HG03521 (cell line): Measurements from ENCODE around the gene CNBP.
"Not testable (repeated sequence)": the region's sequence is repeated elsewhere in the genome, so short reads cannot be mapped to it uniquely, and the experiment has no call there.

Experiments used
- ATAC-seq: cut with Tn5 transposase; IDR thresholded peaks from one replicate; pipeline ENCODE4 v1.9.1; 2021; ENCODE audit warnings: mild to moderate bottlenecking, moderate library complexity; ENCODE audit not compliant: unreplicated experiment

CNBP gene

DNA sequence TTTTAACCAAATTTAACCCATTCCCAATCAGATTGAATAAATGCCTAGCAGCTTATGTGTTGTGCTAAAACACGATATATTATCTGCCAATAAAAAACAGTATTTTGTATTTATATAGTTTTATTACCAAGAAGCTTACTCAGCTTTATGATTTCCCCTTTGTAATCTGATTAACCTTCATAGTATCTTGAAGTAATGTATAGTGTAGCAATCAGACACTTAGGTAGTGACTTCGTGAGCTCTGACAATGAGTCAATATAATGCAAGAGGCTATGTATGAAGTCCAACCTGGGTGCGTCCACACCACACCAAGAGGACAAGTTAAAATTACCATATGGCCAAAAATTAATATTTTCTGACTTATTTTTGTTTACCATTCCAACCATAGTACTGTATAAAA, 2.1 kb upstream of the CNBP start:
- ATAC-seq, result no peak

DNA sequence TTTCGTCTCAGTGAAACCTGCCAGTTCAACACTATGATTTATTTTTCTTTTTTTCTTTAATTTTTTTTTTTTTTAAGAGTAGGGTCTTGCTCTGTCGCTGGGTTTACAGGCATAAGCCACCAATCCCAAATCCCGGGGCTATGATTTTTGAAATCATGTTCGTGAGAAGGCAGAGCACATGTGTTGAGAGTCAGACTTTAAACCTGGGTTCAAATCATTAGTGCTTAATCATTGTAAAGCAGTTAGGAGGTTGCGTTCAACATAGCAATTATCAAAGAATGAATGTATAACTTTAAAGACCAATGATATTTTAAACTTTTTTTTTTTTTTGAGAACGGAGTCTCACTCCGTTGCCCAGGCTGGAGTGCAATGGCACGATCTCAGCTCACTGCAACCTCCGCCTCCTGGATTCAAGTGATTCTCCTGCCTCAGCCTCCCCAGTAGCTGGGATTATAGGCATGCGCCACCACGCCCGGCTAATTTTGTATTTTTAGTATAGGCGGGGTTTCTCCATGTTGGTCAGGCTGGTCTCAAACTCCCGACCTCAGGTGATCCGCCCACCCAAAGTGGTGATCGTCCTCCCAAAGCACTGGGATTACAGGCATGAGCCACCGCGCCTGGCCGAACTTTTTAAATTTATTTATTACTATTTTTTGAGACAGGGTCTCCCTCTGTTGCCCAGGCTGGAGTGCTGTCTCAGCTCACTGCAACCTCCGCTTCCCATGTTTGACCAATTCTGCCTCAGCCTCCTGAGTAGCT, 1.3 kb upstream of the CNBP start:
- ATAC-seq, result not testable (repeated sequence)

DNA sequence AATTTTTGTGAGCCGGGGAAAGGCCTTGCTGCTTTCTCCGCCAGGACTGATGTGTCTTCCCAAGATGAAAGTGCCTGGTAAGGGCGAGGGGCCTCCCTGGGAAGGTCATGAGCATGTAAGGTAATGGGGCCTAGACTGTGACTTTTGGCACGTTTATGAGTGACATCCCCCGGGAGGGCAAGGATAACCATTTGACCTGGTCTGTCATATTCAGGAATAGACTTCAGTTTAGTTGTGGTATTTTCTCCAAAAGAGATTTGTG, 631 bp upstream of the CNBP start:
- no peak for ATAC-seq

DNA sequence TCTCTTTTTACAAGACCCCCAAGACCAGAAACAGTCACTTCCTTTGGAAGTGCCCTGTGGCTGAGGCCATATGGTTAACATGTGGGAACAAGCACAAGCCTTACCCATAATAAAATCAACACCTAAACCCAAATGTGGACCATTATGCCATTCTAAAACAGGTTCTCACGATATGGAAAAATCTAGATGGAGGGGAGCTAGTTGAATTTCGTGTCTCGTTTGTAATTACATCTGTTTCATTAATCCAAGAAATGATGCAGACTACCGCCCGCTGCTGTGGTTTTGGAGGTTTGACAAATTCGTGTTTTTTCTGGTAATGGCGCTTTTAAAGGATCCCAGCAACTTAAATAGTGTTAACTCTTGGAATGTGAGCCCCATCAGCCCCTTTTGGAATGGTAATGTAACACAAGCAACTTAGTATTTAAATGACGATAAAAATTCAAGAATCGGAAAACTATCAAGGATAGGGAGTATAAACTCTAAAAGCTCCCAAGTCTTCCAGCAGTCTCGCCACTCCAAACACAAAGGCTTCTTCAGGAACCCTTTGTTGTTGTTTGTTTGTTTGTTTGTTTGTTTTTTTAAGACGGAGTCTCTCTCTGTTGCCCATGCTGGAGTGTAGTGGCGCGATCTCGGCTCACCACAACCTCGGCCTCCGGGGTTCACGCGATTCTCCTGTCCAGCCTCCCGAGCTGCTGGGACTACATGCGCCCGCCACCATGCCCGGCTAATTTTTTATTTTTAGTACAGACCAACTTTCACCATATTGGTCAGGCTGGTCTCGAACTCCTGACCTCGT, 1.1 kb downstream of the CNBP start:
- no peak for ATAC-seq

DNA sequence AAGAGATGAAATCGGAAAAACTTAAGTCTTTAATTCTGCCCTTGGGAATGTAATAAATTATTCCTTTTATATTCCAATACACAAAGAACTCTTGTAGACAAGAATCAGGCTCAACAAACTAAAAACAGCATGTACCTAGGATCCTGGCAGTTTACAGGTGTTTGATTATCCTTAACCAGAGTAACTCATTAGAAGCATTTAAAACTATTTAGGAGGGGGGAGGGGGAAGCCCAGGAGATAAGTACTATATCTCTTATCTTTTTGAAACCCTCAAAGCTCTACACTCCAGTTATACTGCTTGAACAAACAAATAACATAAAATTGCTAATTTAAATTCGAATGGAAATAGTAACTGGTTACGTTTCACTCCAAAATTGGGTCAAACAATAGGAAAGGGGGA, 1.9 kb downstream of the CNBP start:
- no peak for ATAC-seq

- no peak for ATAC-seq
Measured at GRCh38 chr3:129180461-129180860, 3.2 kb downstream of the CNBP start.

DNA sequence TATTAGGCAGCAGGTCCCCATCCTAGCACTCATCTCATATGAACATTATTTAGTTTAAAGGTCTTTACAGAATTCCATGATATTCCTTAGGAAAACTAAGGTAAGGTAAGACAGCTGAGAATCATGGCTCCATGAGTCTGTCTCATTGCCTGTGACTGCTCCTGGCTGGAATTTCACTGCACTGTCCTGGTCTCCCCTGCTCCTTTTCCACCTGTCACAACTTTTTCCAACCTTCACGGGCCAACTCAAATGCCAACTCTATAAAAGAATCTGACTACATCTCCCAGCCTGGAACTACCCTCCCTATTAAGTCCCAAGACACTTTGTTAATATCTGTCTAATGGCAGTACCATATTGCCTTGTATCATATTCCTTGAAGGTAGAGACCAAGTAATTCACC, 7.6 kb downstream of the CNBP start:
- no peak for ATAC-seq

- no peak for ATAC-seq
Measured at GRCh38 chr3:129173725-129174124, 10.0 kb downstream of the CNBP start.

- no peak for ATAC-seq
Measured at GRCh38 chr3:129173206-129173605, 10.5 kb downstream of the CNBP start.

- no peak for ATAC-seq
Measured at GRCh38 chr3:129166579-129167332, 16.9 kb downstream of the CNBP start.

DNA sequence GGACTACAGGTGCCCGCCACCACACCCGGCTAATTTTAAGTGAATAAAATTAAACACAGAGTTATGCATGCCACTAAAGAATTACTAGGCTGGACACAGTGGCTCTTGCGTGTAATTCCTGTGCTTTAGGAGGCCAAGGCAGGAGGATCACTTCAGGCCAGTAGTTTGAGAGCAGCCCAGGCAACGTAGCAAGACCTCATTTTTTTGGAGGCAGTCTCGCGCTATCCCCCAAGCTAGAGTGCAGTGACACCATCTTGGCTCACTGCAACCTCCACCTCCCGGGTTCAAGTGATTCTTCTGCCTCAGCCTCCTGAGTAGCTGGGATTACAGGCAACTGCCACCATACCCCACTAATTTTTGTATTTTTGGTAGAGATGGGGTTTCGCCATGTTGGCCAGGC, 18.1 kb downstream of the CNBP start:
- ATAC-seq, result not testable (repeated sequence)

DNA sequence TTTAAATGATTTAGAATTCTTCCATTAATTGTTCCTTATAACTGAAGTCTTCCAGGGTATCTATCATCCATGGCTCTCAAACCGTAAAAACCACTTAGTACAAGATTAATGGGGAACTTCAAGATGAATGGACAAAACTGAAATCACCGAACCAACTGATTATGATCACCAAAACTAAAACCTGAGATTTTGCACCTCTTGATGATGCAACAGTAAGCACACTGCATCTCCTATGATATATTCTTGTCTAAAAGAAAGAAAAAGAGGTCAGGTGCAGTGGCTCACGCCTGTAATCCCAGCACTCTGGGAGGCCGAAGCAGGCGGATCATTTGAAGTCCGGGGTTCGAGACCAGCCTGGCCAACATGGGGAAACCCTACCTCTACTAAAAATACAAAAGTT, 19.2 kb downstream of the CNBP start:
- no peak for ATAC-seq

GRCh38 chr3:129162729-129163579, 20.7 kb downstream of the CNBP start:
- ATAC-seq, result no peak

DNA sequence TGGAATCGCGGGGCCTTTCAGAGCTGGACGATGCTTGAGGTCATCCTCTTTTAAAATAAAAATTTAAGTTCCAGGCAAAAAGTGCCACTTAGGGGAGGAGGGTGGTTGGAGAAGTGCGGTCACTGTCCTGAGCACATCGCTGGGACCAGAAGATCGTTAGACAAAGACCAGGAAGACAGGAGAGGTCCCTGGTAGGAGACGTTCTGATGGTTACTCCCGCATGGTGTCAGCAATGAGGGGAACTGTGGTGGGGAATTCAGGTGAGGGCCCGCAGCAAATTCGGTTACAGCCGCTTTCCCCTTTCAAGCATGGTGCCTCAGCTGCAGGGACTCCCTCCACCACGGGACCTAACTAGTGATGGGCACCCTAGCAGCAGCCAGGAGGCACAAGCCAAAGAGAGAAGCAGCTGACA, 21.8 kb downstream of the CNBP start:
- ATAC-seq, result no peak

- peak; percentile 84 for ATAC-seq
Measured at GRCh38 chr3:129160891-129161859, 22.5 kb downstream of the CNBP start, which contains the start of gene ISY1. TSS of gene ISY1 (minus strand) at chr3:129161063. CDS start at chr3:129160975, 88 bp downstream.

DNA sequence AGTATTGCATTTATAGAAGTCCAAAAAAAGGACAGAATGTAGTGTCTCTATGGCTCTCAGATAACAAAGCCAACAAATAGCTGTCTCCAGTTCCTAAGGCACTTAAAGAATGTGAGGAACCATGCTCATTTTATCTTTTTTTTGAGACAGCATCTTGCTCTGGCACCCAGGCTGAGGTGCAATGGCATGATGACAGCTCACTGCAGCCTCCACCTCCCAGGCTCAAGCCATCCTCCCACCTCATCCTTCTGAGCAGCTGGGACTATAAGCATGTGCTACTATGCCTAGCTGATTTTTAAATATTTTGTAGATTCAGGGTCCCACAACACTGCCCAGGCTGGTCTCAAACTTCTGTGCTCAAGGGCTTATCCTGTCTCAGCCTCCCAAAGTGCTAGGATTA, 38.9 kb downstream of the CNBP start:
- no peak for ATAC-seq

GRCh38 chr3:129141011-129141410, 42.7 kb downstream of the CNBP start:
- ATAC-seq, result not testable (repeated sequence)

DNA sequence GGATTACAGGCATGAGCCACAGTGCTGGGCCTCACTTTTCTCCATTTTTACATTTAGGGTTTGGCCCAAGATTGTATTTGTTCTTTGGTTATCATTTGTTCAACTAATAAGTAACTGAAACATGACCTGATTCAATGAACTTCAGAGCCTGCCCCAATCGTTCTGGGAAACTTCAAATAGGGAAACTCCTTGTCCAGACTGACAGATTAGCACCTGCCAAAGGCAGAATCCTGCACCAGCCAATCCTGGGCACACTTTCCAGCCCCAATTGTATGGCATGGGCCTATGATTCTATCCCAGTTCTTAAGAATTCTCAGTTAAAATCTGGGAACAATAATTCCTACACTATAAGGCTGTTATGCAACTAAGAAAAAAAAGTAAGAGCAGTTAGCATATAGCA, 43.8 kb downstream of the CNBP start:
- no peak for ATAC-seq

DNA sequence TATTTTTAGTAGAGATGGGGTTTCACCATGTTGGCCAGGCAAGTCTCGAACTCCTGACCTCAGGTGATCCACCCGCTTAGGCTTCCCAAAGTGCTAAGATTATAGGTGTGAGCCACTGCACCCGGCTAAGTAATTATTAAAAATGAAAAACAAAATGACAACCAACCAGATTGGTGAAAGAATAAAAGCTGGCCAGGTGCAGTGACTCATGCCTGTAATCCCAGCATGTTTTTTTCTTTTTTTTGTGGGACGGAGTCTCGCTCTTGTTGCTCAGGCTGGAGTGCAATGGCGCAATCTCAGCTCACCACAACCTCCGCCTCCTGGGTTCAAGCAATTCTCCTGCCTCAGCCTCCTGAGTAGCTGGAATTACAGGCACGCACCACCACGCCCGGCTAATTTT, 47.4 kb downstream of the CNBP start:
- ATAC-seq, result not testable (repeated sequence)
